UCSD-AML1 (cell line): ENCODE data around the gene SPOCD1.

Source experiments
- DNase-seq: peaks from one replicate; lab custom pipeline; 2025; ENCODE audit not compliant: unreplicated experiment; lab: John Stamatoyannopoulos, UW

The SPOCD1 gene

DNA sequence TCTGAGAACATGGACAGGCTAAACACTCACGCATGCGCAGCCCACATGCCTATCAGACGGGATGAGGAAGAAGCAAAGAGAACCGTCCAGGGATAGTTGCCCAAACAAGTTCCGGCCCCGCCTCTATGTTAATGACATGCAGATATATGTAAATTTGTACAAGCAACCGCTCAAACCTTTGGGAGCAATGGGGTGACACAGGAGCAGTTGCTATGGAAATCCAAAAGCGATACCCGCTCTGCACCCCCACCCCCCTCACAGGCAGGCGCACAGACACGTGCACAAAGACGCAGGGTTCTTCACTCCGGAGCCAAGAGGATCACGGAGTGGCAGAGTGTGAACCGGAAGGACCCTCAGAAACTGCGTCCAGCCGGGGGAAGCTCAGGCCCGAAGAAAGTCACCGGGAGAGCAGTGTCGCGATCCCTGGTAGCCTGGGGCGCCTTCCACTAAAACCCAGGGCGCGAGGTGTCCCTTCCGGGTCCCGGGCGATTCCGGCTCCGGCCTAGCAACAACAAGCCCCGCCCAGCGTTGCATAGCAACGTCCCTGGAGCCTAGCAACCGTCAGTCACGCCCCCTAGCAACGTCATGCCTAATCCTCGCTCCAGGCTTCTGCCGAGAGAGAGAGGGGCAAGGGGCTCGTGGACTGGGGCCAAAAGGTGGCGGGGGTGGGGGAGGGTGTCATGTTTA lies 27.5 kb downstream of the SPOCD1 start:
- DNase-seq, result peak; percentile 85

DNA sequence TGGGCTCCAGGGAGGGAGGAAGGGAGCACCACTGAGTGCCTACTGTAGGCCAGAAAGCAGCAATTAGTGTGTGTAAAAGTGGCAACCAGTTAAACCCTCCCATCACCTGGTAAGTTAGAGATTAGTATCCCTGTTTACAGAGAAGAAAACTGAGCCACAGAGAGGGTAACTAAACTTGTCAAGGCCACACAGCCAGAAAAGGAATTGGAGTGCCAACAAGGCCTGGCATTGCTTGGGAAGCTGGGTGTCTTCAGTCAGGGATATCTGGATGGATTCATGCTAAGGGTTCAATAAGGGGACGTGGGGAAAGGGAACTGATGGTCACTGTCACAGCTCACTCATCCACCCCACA lies 28.1 kb downstream of the SPOCD1 start:
- no peak for DNase-seq

DNA sequence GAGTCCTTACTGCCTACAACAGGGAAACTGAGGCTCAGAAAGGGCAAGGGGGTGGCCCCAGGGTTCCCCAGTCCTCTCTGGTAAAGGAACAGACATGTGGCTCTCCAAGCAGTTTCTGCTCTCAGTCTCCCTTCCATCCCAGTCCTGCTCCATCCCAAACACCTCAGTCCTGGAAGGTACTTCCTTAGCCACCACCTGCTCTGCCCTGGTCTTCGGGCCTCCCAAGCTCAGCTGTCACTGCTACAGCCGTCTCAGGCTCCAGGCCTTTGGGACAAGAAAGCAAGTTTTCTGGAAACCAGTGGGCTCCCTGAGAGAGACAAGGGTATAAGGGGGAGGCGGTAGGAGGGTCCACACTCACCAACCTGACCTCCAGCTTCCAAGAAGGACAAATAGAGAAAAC lies 28.6 kb downstream of the SPOCD1 start:
- DNase-seq, result no peak

DNA sequence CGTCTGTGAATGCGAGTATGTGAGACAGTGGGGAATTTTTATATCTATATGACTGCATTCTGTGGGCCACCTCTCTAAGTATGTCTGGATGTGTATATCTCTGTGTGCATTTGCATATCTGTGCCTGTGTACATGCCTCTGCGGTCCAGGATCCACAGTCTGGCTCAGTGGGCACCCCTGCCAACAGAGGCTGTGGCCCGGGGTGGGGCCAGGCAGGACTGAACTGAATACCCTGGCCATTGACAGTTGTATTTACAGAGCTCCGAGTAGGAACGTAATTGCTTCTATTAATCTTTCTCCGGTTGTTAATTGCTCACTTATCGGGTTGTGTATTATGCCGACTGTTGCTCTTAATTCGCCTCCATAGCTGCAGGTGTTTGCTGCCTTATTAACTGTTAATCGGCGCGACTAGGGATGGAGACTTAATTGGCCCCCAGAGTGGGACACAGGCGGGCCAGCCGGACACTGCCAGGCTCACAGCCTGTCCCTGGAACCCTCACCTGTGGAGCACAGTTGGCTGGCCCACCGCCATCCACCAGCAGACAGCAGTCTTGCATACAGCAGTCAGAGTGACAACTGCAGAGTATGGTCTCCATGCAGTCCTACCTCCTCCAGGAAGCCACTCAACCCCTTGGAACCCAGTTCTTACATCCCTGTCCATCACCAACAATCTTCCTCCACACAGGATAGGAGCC lies 29.3 kb downstream of the SPOCD1 start:
- DNase-seq, result no peak

DNA sequence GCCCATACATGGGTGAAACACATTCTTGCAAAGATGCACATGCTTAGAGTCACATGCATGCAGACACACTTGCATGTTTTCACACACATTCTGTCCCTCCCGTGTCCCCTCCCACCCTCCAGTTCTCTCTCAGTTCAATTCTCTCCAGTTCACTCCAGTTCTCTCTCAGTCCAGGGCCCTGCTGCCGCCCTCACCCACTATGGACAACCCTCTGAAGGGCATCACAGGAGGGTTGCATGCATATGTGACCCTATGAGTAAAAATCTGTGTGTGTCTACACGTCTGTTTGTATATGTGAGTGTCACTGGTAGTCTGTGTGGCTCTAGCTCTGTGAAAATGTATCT lies 29.9 kb downstream of the SPOCD1 start:
- DNase-seq, result no peak

DNA sequence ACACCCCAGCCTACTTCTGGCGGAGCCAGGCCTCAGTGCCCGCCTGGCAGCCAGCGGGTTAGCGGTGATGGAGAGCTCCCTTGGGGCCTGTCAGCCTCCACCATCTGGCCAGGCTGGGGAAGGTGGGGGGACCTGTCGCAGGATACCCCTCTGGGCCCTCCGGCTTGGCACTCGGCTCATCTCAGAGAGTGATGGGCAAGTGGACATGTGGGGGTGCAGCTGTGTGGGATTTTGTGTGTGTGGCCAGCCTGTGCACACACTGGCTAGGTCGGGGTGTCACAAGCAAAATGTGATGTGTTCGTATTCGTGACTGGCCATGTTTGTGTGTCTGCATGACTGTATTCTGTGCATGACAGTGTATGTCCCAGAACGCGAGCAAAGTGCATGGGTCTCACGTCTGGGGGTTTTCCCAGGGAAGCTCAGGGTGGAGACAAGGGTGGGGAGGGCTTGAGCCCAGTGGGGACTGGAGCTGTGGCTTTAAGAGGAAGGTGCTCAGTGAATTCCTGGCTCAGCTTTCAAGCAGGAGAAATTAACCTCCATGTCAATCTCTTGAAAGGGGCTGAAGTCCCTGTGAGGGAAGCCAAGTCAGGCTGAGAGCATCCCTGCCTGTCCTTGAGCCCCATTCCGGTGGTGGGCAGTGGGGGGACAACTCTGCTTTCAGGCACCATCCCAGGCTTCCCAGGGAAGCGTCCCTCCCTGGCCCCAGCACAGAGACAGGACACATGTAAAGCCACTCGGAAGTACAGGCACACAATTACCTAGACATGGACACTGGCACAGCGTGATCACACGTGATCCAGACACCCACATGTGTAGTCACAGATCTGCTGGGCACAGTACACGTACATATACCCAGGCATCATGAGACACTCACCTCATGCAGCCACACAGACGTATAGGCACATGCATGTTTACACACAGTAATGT lies 30.5 kb downstream of the SPOCD1 start:
- no peak for DNase-seq

DNA sequence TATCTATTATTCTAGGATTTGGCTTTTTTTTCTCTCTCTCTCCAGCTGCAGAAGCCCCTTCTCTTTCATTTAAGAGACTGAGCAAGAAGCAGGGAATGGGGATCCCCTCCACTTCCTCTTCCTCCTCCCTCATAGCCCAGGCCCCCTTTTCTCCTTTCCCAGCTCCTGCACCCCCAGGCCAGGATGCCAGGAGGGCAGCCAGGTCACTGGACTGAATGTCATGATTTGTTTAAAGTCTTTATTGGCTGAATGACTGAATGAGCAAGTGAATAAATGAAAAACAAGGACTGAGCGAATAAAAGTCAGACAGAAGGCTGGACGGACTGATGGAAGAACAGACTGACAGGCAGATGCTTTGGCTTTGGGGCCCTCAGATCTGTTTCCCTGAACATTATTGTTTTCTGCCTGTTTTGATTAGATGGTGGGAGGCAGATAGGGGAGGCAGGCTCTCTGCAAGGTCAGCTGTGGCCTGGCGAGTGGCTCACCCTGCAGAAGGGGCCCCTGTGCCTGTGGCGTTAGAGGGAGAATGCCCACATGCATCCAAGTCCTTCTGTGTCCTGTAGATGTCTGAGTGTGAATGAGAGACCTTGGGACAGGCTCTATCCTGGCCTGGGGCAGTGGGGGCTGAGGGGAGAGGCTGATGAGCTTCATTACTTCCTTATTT lies 31.3 kb downstream of the SPOCD1 start:
- DNase-seq, result no peak

DNA sequence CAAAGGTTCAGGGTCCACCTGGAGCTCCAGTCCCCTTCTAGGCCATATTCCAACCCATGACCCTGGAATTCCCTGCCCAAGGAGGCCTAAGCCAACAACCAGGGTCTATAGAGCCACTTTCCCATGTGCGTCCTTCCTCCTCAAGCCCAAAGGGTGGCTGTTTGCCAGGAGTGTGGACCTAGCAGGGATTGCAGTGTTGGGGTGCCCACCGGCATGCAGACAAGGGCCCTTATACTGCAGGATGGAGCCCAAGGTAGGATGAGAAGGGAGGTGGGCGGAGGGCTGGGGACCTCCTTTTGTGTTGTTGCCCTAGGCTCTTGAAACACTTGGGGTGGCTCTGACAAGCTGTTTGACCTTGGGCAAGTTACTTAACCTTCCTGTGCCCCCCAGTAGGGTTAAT lies 32.0 kb downstream of the SPOCD1 start:
- DNase-seq, result no peak

DNA sequence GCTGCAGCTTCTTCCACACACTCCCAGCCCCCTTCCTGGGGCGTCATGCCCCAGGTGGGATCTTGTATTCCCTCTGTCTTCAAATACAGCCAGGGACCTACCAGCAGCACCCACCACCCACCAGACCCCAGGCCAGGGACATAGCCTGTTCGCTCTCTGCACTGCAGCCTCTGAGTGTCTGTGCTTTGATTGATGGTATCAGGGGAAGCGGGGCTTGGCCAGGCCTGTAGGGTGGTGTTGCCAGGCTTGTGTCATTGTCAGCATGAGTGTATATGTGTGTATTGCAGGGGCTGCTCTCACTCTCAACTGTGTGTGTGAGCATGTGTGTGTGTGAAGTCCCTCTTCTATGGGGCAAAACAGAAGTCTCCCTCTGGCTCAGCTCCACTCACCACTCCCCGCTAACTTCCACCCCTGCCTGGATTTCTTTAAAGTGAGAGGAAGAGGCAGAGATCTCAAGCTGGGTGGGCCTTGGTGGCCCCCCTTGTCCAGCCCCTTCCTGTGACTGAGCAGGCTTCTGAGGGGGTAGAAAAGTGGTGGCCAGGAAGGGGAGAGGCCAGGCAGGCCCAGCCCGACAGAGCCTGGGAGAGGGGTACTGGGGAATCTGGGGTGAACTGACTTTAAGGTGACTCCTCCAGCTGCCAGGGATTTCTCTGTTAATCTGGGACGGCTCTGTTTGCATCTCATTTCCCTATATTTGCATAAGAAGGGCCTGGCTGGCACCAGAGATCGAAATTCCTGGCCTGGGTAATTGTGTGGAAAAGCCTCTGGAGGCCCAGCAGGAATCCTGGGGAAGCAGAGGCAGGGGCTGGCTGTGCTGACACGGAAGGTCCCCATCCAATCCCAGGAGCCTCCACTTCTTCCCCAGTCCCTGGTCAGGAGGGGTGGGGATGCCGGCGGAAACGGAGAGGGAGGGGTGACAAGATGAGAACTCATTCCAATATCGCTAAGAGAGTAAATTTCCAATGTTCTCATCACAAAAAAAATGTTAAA lies 33.1 kb downstream of the SPOCD1 start:
- no peak for DNase-seq

DNA sequence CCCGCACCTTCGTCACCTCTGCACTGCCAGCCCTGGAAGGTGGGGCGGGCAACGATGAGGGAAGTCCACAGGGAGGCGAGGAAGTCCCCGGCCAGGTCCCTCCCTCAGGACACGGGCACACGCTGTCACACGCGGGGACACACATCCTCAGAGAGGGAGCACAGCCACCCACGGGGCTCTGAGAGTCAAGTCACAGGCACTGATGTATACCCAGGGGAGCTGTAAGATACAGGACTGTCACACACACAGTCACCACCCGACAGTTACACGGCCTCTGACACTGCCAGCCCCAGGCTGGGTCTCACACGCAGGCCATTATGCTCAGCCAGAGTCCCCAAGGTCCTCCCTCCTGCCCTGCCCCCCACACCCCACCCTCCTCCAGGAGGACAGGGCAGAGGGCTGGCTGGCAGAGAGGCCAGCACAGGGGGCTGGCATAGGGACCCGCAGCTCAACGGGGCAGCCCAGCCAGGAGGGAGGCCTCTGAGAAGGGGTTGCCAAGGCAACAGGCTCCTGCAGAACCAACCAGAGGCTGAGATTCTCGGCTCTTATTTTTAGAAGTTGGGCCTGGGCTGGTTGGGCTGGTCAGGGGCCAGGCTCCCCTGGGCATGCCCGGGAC lies 34.0 kb downstream of the SPOCD1 start:
- DNase-seq, result no peak

DNA sequence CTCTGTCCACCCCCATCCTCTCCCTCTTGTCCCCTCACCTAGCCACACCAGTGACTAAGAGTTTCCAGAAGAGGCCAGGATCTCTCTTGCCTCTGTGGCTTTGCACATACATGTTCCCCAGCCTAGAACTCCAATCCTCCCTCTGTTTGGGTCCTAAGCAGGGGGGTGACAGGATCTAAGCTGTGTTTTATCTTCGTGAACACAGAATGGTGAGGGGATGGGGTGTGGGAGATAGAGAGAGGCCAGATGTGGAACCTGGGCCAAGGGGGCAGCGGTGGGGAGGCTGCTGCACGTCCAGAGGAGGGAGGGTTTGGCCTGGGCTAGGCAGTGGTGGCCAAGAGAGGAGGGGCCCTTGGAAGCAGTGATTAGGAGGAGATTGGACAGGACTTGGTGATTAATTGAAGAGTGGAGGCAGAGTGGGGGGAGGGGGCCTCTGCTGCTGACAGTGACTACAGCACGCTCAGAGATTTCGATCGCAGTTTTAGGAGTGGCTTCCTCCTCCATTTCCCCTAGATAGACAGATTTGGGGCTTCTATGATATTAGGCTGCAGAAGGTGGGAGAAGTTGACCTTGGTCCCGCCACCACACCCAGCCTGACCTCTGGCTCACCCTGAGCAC lies 34.6 kb downstream of the SPOCD1 start:
- no peak for DNase-seq

DNA sequence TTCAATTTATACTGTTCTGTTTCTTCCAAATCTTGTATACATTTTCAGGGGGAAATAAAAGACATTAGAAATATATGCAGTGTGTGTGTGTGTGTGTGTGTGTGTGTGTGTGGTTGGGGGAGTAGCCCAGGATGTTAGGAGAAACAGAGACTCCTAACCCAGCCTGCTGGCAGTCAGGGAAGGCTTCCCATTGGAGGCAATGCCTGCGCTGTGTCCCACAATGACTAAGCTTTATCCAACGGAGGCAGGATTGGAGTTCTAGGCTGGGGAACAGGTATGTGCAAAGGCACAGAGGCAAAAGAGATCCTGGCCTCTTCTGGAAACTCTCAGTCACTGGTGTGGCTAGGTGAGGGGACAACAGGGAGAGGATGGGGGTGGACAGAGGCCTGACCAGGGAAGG lies 35.2 kb downstream of the SPOCD1 start:
- DNase-seq, result no peak

DNA sequence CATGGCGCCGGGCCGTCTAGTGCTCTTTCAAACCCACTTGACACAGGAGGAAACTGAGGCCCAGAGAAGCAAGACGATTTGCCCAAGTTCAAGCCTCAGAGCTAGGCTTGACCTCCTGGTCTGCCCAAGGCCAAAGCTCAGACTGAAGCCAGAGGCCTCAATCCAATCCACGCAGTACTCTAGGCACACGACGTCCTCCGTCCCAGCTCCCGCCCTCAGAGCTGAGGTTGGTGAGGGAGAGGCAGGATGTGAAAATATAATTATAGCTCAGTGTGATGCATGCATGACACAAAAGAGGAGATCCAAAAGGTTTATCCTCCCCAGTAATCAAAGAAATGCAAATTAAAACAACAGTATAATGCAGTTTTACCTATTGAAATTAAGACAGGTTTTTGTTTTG lies 36.1 kb downstream of the SPOCD1 start:
- no peak for DNase-seq

DNA sequence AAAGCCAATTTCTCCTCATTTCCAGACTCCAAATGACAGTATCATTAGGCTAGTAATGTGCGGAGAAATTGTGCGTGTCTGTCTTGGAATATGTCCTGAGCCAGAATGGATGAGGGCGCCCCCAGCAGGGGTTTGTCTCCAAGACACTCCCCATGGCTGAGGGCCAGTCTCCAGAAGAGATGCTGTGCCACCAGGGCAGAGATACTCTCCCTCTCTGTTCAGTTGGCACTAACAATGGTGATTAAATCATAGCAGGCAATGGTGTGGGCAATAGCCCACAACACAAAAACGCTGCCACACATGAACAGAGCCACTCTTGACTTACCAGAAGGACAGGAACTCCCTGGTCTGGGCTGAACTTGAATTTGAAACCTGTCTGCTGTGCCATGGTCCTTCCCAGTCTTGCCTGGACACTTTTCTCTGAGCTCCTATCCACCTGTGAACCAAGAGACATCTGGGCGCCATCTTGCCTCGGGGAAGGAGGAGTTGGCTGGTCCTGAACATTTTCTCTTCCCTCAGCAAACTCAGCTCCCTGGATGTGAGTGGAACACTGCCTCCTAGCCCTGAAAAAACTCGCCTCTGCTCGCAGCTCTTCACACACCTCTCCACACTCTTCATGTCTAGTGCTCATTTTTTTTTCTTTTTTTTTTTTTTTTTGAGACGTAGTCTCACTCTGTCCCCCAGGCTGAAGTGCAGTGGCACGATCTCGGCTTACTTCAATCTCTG lies 36.9 kb downstream of the SPOCD1 start:
- DNase-seq, result no peak

DNA sequence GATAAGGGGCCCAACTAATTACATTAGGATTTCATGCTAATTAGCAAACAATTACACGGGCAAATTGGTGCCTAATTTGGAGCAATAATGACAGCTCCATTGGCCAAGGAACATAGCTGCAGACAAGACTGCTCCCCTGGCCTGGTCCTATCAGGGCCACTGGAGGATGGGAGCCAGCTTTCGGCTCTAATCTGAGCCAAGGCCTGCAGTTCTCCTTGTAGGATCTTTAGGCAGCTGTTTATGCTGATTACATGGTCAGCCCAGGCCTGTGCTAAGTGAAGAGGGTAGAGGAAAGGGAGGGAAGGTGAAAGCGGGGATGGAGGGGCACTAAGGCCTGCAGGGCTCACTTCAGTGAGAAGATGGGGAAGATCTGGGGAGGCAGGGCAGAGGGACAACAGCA lies 39.3 kb downstream of the SPOCD1 start:
- no peak for DNase-seq

DNA sequence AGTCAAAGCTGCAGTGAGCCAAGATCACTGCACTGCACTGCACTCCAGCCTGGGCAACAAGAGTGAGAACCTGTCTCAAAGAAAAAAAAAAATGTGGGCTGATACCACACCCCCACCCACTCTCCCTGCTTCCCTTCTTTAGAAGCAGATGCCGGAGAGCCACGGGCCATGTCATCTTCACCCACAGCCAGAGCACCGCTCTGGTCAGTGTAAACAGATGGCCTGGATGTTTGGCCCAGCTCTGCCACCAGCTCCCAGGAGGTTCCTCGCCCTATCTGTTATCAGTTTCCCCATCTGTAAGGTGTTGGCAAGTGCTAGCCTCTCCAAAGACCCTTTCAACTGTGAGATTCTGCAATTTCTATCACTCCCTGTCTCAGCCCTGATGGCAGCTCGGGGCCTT lies 39.8 kb downstream of the SPOCD1 start:
- DNase-seq, result no peak

DNA sequence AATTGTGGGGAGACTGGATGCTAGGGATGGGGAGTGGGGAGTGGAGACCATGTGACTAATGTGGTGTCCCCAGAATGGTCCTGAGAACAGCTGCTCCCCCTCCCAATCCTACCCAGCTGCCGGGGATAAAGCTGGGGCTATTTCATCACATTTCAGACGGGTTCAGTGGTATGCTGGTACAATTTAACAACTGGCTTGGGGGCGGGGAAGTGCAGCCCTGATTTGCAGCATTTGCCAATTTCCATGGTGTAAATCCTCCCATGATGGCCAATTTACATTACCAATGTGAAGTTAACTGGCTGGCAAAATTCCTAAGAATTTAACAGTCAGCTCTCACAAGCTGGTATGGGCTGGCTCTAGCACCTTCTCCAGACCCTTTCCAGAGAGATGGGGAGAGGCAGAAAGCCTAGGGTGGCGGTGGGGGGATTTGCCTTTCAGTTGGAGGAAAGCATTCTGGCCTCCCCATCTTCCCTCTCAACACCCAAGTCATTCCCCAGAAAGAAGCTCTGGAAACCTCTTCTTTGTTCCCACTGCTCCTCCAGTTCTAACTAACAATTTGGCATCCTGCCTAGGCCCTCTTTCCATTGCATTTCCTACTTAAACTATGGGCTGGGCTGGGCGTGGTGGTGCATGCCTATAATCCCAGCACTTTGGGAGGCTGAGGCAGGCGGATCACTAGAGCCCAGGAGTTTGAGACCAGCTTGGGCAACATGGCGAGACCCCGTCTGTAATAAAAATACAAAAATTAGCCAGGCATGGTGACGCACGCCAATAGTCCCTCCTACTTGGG lies 40.4 kb downstream of the SPOCD1 start:
- DNase-seq, result no peak

DNA sequence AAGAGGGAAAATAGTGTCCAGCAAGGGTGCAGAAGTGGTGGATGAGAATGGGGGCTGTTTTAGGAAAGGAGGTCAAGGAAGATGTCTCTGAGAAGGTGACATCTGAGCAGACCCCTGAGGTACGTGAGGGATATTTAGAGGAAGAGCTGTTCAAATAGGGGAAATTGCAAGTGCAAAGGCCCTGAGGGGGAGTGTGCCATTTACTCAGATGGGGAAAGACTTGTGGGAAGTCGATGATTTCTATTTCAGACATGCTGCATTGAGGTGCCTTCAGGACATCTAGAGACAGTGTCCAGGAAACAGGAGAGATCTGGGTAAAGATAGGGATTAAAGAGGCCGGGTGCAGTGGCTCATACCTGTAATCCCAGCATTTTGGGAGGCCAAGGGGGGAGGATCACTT lies 41.3 kb downstream of the SPOCD1 start:
- DNase-seq, result no peak
